Keratinocyte (primary cell): ENCODE data around the gene DDIAS. TPM values are rescaled to one million over a fixed set of nuclear protein-coding genes. Genes with fewer than 3 reads are reported as not detected.

Experiments used
- DNase-seq: peaks from one replicate; pipeline ENCODE4 v3.0.0-alpha.2; 2011; ENCODE audit warnings: low read depth, missing footprints, low spot score
- FAIRE-seq: peaks from 2 replicates; lab custom pipeline; 2011; peaks lifted over from hg19 to GRCh38; lab: Jason Lieb, UNC
- H2AFZ ChIP-seq: 2 replicates; pipeline ENCODE4 v1.6.0; 2012; ENCODE audit warnings: low read length, control low read depth, inconsistent platforms; ENCODE audit not compliant: control insufficient read depth
- H3K27ac ChIP-seq: 2 replicates; pipeline ENCODE4 v1.5.1; 2011; ENCODE audit warnings: low read length; ENCODE audit not compliant: control insufficient read depth, insufficient read depth
- H3K27me3 ChIP-seq: 3 replicates; pipeline ENCODE4 v1.6.0; 2011; ENCODE audit warnings: low read length; ENCODE audit not compliant: control insufficient read depth, insufficient read depth; ENCODE audit errors: extremely low read depth
- H3K36me3 ChIP-seq, 2 experiments: 2 replicates in 1 of 2; 3 replicates in 1 of 2; pipeline ENCODE4 v1.5.1; 2011; ENCODE audit warnings: low read length in 2 of 2, mild to moderate bottlenecking in 1 of 2; ENCODE audit not compliant: control insufficient read depth in 2 of 2, insufficient read depth in 2 of 2; ENCODE audit errors: extremely low read depth in 1 of 2
- H3K4me1 ChIP-seq: 3 replicates; pipeline ENCODE4 v1.5.1; 2011; ENCODE audit warnings: low read length; ENCODE audit not compliant: control insufficient read depth, insufficient read depth; ENCODE audit errors: extremely low read depth
- H3K4me2 ChIP-seq: 3 replicates; pipeline ENCODE4 v1.6.0; 2011; ENCODE audit warnings: low read depth, low read length; ENCODE audit not compliant: control insufficient read depth, insufficient read depth; ENCODE audit errors: extremely low read depth
- H3K4me3 ChIP-seq, 3 experiments: fragments of 200-600 bp in 1 of 3; sonication (generic) in 1 of 3; 2 replicates in 2 of 3; 3 replicates in 1 of 3; pipeline ENCODE4 v1.5.1; 2011 to 2016; ENCODE audit warnings: low read length in 3 of 3, mild to moderate bottlenecking in 3 of 3, control low read depth in 2 of 3, inconsistent platforms in 1 of 3, low read depth in 1 of 3, mixed read lengths in 1 of 3, mixed run types in 1 of 3, moderate library complexity in 1 of 3; ENCODE audit not compliant: control insufficient read depth in 2 of 3, insufficient read depth in 2 of 3; ENCODE audit errors: extremely low read depth in 1 of 3
- H3K79me2 ChIP-seq: 2 replicates; pipeline ENCODE4 v1.6.0; 2012; ENCODE audit warnings: low read length; ENCODE audit not compliant: control insufficient read depth, insufficient read depth
- H3K9ac ChIP-seq: 3 replicates; pipeline ENCODE4 v1.6.0; 2011; ENCODE audit warnings: low read length; ENCODE audit not compliant: control insufficient read depth, insufficient read depth; ENCODE audit errors: extremely low read depth
- H3K9me1 ChIP-seq: 3 replicates; pipeline ENCODE4 v1.6.0; 2011; ENCODE audit warnings: low read length; ENCODE audit not compliant: control insufficient read depth, insufficient read depth; ENCODE audit errors: extremely low read depth
- H3K9me3 ChIP-seq: 2 replicates; pipeline ENCODE4 v1.5.1; 2012; ENCODE audit warnings: low read depth, low read length; ENCODE audit not compliant: control insufficient read depth
- H4K20me1 ChIP-seq: 3 replicates; pipeline ENCODE4 v1.6.0; 2011; ENCODE audit warnings: low read length; ENCODE audit not compliant: control insufficient read depth, insufficient read depth; ENCODE audit errors: extremely low read depth
- EZH2 ChIP-seq: IDR thresholded peaks from one replicate; pipeline ENCODE4 v1.6.1; 2012; ENCODE audit warnings: inconsistent platforms, mild to moderate bottlenecking, low read length, moderate library complexity
- dilution Hi-C: fragments of 300-500 bp; cut with MboI; formaldehyde crosslinking; loops from one replicate; pipeline ENCODE4 v1.7.0; 2020; ENCODE audit warnings: low sequenced_read_pairs; ENCODE audit not compliant: extremely low pct_ligation_motif_present
- polyA plus RNA-seq, 5 experiments: library from polyadenylated mRNA; depleted of rRNA in 3 of 5; stranded (reverse) in 3 of 5; stranded (forward) in 1 of 5; unstranded in 1 of 5; fragments of >200 nt; gene quantifications; 1 replicate in 1 of 5; 2 replicates in 3 of 5; 3 replicates in 1 of 5; pipeline versions ENCODE4 v1.2.1 to v1.2.3, GENCODE V29; 2011 to 2012; ENCODE audit warnings: missing spikeins in 2 of 5, low read depth in 1 of 5, low replicate concordance in 1 of 5
- TF ChIP-seq, protein P1 (sequence below), 3 experiments: IDR thresholded peaks in 1 of 3; conservative IDR thresholded peaks in 1 of 3; optimal IDR thresholded peaks in 1 of 3; 2 replicates in 2 of 3; 3 replicates in 1 of 3; pipeline versions ENCODE3 to v1.5.1; 2011; ENCODE audit warnings: low read length in 3 of 3, mild to moderate bottlenecking in 3 of 3, moderate library complexity in 2 of 3, control low read depth in 1 of 3, inconsistent platforms in 1 of 3; ENCODE audit not compliant: insufficient read depth in 2 of 3; ENCODE audit errors: extremely low read depth in 1 of 3

DDIAS gene
- polyA plus RNA-seq, 1 donor (not counting 4 experiments of a cell fraction or from before 2014, with no cell fraction given) = 8.7 TPM

GRCh38 chr11:82895437-82896091 lies 6.0 kb upstream of the DDIAS start:
- dilution Hi-C loops = no loop called here
- Histone ChIP-seq H4K20me1 (no peaks in the 10 kb centered on the region), H3K9me3 (no peaks in the 10 kb centered on the region), H2AFZ (no peak overlapping the region), H3K27ac (no peak overlapping the region), H3K27me3 (no peaks in the 10 kb centered on the region), H3K9ac (no peak overlapping the region), H3K9me1 (no peaks in the 10 kb centered on the region), H3K36me3 (no peaks in the 10 kb centered on the region), H3K4me3 (no peak overlapping the region), H3K79me2 (no peaks in the 10 kb centered on the region), H3K4me2 (no peak overlapping the region), H3K4me1 (peaks cover 9% of the 10 kb centered on the region)
- no peak for FAIRE-seq
- TF ChIP-seq EZH2 = no peak
- TF ChIP-seq, protein P1, sequence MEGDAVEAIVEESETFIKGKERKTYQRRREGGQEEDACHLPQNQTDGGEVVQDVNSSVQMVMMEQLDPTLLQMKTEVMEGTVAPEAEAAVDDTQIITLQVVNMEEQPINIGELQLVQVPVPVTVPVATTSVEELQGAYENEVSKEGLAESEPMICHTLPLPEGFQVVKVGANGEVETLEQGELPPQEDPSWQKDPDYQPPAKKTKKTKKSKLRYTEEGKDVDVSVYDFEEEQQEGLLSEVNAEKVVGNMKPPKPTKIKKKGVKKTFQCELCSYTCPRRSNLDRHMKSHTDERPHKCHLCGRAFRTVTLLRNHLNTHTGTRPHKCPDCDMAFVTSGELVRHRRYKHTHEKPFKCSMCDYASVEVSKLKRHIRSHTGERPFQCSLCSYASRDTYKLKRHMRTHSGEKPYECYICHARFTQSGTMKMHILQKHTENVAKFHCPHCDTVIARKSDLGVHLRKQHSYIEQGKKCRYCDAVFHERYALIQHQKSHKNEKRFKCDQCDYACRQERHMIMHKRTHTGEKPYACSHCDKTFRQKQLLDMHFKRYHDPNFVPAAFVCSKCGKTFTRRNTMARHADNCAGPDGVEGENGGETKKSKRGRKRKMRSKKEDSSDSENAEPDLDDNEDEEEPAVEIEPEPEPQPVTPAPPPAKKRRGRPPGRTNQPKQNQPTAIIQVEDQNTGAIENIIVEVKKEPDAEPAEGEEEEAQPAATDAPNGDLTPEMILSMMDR (optimal IDR thresholded peaks at IDR 0.05 in 1 of 3, IDR thresholded peaks at IDR 0.05 in 1 of 3, conservative IDR thresholded peaks at IDR 0.05 in 1 of 3; ENCODE audit: extremely low read depth in 1 of 3, insufficient read depth in 2 of 3, low read length in 3 of 3) = no peak
- DNase-seq = no peak

DNA sequence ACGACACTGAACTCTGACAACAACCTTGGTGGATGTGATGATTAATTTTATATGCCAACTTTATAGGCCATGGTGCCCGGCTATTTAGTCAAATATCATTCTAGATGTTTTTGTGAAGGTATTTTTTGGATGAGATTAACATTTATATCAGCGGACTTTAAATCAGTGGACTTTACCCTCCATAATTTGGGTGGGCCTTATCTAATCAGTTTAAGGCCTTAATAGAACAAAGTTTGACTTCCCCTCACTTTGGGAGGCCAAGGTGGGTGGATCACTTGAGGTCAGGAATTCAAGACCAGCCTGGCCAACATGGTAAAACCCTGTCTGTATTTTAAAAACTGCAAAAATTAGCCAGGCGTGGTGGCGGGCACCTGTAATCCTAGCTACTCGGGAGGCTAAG lies 5.4 kb upstream of the DDIAS start:
- no peaks in the 10 kb centered on the region for H3K79me2 ChIP-seq
- dilution Hi-C loops = no loop called here
- H3K27ac ChIP-seq = no peak overlapping the region
- DNase-seq = no peak
- no peak overlapping the region for H3K4me2 ChIP-seq
- H3K27me3 ChIP-seq = no peaks in the 10 kb centered on the region
- no peak overlapping the region for H2AFZ ChIP-seq
- no peaks in the 10 kb centered on the region for H3K9me1 ChIP-seq
- no peak for TF ChIP-seq EZH2
- TF ChIP-seq, protein P1 (optimal IDR thresholded peaks at IDR 0.05 in 1 of 3, IDR thresholded peaks at IDR 0.05 in 1 of 3, conservative IDR thresholded peaks at IDR 0.05 in 1 of 3; ENCODE audit: extremely low read depth in 1 of 3, insufficient read depth in 2 of 3, low read length in 3 of 3) = no peak
- H3K4me3 ChIP-seq = no peak overlapping the region
- H3K4me1 ChIP-seq = peaks cover 9% of the 10 kb centered on the region
- H3K9ac ChIP-seq = no peak overlapping the region
- H3K9me3 ChIP-seq = no peaks in the 10 kb centered on the region
- no peaks in the 10 kb centered on the region for H3K36me3 ChIP-seq
- FAIRE-seq = no peak
- no peaks in the 10 kb centered on the region for H4K20me1 ChIP-seq
